Activated CD4-positive, CD25-positive, alpha-beta regulatory T cell treated with anti-CD3 and anti-CD28 coated beads, Interleukin-2, amount 50 U/mL, for 24 hours (primary cell): ENCODE results near the gene AKR1B1.

Experiments
- ATAC-seq, 2 donors: fragments of 150-1000 bp; cut with Tn5 transposase; one replicate each; pipeline ENCODE4 v1.10.0; 2021; ENCODE audit warnings: mild to moderate bottlenecking in 1 of 2, moderate library complexity in 1 of 2

Gene AKR1B1

DNA sequence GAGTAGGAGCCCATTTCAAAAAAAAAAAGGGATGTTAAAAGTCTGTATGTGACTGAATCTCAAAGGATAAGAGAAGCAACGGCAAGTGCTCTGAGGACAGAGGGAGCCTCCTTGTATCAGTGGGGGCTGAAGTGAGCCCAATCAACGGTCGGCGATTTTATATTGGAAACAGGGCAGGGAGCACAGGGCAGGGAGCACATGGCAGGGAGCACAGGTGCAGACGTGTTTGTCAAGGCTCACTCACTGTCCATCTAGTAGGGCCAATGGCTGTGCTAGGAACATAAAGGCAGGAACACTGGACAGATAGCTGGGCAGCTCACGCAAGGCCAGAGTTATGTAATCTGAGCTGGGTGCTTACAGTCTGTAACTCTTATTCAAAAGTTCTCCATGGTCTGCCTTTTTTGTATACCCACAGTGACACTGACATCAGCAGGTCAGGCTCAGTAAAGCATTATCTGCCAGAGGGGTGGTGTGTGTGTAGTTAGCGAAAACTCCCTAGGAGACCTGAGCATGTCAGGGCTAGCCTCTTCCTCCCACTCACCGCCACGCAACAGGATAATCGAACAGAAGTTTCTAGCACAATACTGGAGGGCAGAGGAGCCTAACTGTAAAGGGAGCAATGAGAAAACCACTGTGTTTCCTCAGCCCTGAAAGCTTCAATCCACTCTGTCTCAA, 15.4 kb downstream of the AKR1B1 start:
- ATAC-seq, result no peak

DNA sequence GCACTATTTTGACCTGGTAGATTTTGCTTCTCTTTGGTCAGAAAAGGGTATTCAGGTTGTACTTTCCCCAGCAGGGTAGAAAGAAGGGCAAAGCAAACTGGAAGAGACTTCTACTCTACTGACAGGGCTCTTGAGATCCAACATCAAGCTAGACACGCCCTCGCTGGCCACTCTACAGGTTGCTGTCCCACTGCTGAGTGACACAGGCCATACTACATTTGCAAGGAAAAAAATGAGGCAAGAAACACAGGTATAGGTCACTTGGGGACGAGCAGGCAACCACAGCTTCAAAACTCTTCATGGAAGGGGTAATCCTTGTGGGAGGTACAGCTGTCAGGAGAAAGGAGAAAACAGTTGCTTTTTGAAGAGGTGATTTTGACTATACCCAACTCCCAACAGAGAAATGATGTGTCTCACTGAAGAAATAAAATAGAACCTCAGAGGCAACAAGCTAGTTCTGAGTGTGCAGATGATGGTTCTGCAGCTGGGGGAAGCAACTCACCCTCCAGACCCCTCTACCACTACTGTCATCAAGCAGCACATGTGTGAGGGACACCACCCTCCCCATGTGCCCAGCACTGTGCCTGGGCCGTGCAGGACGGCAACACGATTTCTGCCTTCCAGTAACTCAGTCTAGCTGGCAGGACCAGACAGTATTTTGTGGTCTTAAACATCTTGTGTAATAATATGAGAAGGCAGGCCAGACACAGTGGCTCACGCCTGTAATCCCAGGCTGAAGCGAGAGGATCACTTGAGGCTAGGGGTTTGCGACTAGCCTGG, 16.3 kb downstream of the AKR1B1 start:
- no peak for ATAC-seq

DNA sequence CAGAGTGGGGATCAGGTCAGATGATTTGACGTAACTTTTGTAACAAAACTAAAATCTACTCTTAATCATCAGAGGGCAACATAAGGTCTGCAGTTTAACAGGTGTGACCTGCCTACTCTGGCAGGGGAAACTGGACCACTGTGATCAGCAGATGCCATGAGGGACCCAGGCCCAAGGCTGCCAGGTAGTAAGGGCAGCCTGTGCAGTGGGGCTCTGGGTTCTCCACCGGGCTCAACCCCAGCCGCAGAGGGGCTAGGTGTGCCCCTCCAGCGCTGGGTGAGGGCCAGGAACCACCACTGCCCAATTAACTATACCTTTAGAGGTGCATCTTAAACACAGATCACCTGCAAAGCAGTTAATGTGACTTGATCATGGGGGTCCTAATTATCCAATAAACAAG, 17.6 kb downstream of the AKR1B1 start:
- ATAC-seq, result no peak

DNA sequence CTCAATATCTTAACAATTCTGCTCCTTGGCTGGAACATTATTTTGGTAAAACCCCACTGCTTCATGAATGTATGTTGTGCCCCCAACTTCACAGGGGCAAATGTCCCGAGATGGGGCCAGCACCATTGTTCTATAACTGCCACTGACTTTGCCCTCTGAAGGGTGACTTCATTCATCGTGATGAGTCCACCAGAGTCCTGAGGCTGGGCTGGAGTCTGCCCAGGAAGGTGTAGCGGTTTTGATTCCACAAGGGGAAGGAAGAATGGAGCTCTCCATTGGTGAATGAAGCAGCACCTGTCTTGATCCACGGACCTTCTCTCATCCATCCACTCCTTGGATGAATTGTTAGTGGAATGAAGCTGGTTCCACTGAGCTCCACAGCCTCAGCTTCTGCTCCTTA, 18.4 kb downstream of the AKR1B1 start:
- ATAC-seq, result no peak

DNA sequence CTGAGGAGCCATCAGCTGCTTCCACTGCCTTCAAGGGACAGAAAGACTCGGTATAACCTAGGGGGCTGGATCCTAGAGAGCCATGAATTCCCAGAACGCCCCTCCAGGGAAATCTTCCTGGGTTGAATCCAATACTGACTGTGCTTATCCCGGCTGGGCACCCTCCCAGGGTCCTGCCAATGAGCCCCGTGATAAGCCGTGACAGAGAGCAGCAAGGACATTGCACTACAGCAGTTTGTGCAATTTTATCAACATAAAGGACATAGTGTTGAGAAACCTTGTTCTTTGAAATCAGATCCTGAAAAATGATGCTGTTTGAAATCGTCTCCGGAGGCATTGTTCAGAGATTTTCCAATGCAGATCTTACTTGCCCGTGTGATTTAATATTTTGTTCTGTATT, 18.8 kb downstream of the AKR1B1 start:
- no peak for ATAC-seq

- no peak for ATAC-seq
Measured at GRCh38 chr7:134438946-134439345, 20.0 kb downstream of the AKR1B1 start.

- no peak for ATAC-seq
Measured at GRCh38 chr7:134435161-134435920, 23.6 kb downstream of the AKR1B1 start.

- no peak for ATAC-seq
Measured at GRCh38 chr7:134434701-134435100, 24.2 kb downstream of the AKR1B1 start.

- ATAC-seq, result no peak
Measured at GRCh38 chr7:134433430-134433829, 25.5 kb downstream of the AKR1B1 start.

DNA sequence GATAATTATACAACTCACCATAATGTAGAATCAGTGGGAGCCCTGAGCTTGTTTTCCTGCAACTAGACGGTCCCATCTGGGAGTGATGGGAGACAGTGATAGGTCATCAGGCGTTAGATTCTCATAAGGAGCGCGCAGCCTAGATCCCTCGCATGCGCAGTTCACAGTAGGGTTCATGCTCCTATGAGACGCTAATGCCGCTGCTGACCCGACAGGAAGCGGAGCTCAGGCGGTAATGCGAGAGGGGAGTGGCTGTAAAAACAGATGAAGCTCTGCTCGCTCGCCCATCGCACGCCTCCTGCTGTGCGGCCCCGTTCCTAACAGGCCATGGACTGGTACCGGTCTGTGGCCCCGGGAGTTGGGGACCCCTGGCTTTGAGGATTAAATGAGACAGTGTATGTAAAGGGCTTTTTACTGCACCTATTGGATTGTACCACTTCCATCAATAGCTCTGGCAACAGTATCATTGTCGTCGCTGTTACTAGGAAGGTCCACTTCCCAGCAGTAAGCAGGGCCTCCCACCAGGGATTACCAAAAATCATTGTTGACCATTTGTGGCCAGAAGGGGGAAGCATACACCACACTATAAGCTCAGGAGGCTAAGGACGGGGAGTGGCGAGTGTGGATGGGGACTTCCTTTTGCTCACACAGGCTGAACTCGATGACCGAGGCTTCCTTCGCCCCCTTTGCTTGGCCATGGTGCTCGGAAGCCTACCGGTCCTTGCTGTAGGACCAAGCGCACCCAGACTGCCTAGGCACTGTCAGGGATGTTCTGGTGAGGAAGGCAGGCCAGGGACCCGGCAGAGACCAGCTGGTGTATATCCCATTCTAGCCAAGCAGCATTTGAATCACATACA, 26.4 kb downstream of the AKR1B1 start:
- peak; percentile 90 to 93 for ATAC-seq

- no peak for ATAC-seq
Measured at GRCh38 chr7:134431815-134432214, 27.1 kb downstream of the AKR1B1 start.

DNA sequence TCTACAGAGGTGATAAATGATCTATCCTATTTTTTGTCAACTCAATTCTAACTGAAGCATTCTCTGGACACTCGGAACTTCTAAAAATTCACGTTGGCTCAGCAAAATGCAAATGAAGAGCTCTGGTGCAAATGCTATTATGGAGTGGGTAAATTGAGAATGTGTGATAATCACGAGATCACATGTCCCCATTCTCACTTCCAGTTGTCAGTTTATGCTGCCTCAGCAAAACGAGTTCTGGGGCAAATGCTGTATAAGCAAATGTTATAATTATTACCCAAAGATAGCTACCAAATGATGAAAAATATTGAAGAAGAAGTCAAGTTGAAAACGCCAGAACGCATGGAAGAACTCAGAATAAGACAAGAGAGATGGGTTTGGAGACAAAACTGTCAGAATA, 29.4 kb downstream of the AKR1B1 start:
- ATAC-seq, result no peak

- no peak for ATAC-seq
Measured at GRCh38 chr7:134428942-134429341, 30.0 kb downstream of the AKR1B1 start.

GRCh38 chr7:134427896-134428295, 31.0 kb downstream of the AKR1B1 start:
- no peak for ATAC-seq

DNA sequence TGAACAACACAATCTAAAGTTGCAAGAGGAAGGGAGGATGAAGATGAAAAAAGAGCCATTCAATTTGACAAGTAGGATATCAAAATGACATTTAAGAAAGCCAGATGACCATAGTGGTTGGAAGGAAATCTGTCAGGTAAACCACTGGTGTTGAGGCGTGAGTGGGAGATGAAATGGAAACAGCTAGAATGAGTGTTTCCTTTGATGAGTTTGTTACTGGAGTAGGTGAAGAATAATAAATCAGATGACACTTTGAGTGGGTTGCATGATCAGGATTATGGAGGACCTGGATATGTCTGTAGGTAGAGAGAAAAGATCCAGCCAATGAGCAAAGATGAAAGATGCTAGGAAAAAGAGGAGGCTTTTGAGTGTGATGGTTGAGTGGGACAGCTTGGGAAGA, 33.1 kb downstream of the AKR1B1 start:
- no peak for ATAC-seq

- no peak for ATAC-seq
Measured at GRCh38 chr7:134422638-134423037, 36.3 kb downstream of the AKR1B1 start.

- ATAC-seq, result no peak
Measured at GRCh38 chr7:134422008-134422407, 36.9 kb downstream of the AKR1B1 start.

GRCh38 chr7:134420424-134421125, 38.3 kb downstream of the AKR1B1 start:
- no peak for ATAC-seq

DNA sequence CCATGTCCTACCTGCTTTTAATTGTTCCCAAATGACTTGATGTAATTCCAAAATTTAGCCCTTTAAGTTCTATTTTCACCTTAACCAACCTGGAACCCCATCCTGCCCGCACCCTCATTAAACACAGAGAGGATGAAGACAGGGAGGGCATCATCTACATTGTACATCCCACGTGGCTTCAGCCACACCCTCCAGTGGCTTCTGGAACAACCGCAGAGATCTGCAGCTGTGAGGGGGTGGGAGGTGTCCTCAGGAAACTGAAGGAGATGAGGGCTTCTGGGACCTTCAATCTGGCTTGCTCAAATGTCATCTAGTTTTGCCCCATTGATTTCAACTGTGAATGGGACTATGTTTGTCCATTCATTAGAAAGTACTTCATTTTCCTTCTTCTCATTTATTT, 39.0 kb downstream of the AKR1B1 start:
- no peak for ATAC-seq

GRCh38 chr7:134419085-134419484, 39.8 kb downstream of the AKR1B1 start:
- no peak for ATAC-seq

DNA sequence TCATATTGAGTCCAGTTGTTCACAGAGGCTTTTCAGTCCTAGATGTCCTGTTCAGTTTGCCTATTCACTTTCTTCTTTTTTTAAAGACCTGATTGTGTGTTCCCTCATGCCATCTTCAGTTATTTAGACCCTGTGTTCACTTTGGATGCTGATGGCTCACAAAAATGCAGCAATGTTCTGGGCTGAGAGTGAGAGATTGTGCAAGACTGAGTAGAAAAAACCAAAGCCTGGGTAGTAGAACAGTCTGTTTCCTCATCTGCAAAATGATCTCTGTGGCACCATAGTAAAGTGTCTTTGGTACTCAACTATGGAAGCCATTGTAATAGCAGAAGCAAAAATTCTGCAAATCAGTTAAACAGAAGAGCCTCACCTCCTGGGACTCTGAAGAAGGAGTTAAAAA, 43.2 kb downstream of the AKR1B1 start:
- ATAC-seq, result no peak

- ATAC-seq, result no peak
Measured at GRCh38 chr7:134414109-134414508, 44.8 kb downstream of the AKR1B1 start.
